Embryonic facial prominence (tissue), 1 donor: Measurements from ENCODE around the gene GRM4.

ENCODE experiments used
- DNase-seq: peaks from one replicate; pipeline ENCODE4 v3.0.0-alpha.2; 2016; ENCODE audit errors: extremely low spot score

The GRM4 gene

DNA sequence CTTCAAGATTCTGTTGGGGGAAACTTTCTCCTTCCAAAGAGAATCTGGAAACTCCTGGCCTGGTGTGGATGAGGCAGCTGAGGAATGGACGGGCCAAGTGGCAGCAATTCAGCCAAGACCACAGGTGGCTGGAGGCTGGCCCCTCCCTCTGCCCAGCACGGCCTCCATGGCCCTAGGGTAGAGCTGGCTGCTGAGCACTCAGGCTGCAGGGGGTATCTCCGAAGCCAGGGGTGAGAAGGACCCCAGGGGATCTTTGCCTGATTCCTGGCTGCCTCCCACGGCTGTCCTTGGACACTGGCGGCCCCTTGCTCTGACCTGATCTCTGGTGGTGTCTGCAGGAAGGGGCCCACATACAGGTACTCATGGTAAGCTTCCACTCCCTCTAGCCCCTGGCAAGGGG is 39.0 kb downstream of the GRM4 start:
- DNase-seq = no peak

DNA sequence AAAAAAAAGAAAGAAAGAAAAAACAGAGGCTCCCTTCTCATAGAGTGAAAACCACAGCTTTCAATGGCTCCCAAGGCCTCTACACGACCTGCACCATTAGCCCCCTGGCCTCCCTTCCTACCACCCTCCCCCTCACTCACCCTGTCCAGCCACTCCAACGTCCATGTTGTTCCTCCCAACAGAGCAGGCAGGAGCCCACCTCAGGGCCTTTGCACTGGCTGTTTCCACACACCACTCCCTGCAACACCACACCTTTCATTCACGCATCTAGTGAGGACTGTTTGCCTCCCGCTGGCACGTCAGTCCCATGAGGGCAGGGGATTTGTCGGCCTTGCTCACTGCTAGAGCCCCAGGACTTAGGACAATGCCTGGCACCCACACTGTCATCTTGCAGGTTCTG is 39.5 kb downstream of the GRM4 start:
- DNase-seq = no peak

DNA sequence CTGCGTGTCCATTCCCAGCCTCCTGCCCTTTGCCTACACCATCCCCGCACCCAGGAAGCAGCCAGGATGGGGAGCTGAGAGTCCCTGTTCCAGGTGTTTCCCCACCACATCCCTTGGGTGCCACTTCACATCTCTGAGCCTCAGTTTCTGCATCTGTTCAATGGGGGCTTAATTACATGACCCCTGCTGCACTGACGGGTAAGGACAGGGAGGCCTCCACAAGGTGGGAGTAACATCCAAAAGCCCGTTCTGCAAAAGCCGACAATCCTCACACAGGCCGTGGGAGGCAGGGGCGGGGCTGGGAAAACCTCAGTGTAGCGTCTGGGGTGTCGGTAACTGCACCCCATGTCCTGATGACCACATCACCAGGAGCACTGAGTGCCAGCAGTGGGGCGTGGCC is 41.3 kb downstream of the GRM4 start:
- no peak for DNase-seq

DNA sequence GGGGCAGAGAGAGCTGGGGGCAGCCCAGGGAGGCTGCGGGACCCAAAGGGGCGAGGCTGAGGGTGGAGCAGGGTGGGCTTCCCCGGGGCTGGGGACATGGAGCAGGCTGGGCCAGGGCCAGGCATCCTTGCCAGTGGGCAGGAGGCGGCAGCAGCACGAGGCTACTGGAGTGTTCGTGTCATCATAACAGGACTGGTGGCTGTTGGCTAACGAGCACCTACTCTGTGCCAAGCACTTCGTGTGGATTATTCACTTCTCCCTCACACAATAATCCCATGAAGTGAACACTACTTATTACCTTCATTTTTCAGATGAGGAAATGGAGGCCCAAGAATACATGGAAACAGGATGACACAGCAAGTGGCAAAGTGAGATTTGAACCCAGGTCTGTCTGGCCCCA is 41.7 kb downstream of the GRM4 start:
- no peak for DNase-seq

DNA sequence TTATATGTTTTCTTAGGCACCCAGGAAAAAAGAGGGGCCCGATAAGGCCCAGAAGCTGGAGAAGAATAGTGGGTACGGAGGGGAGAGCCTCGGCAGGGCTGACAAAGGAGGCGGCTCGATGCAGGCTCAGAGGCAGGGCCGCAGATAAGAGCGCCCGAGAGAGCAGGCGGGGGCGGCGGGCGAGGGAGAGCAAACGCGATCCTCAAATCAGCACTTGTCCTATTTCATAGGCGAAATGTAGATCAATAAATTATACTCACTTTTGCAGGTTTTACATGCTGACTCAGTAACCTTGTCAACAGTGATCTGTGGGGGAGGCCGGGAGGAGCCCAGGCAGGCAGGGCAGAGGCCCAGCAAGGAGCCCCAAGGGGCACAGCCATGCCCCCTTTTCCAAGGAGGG is 42.6 kb downstream of the GRM4 start:
- no peak for DNase-seq

DNA sequence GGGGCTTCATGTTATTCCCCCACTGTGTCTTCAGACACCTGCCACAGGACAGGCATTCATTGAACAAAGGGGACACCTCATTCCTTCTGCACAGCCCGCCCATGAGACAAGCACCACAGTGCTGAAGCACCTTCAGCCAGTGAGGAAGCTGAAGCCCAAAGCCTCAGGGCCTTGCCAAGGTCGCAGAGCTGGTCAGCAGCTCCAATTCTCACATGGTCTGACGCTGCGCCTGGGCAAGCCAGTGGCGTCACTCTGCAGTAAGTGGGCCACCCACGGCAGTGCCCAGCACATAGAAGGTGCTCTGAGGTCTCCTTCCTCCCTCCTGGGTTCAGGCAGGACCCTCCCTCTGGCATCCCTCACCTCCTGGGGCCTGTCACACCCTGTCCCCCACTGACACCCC is 43.2 kb downstream of the GRM4 start:
- DNase-seq = no peak

DNA sequence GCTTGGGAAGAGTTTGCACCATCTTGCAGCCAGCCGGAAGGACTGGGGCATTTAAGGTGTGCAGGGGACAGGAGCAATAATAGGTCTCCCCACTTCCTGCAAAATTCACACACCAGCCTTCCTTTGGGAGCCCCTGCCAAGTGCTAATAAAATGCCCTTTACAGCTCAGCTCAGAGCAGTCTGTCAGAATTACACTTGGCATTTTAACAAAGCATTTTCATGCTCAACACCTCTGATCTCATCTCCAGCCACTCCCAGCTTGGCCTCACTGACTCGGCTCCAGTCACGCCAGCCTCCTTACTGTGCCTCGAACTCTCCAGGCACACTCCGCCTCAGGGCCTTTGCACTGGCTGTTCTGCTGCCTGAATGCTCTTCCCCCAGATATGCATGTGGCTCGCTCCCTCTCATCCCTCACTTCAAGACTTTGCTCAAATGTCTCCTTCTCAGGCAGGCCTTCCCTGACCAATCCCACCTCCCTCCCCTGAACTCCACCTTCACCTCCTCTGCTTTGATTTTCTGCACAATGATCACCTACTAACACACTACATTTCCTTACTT is 43.7 kb downstream of the GRM4 start:
- DNase-seq = no peak

DNA sequence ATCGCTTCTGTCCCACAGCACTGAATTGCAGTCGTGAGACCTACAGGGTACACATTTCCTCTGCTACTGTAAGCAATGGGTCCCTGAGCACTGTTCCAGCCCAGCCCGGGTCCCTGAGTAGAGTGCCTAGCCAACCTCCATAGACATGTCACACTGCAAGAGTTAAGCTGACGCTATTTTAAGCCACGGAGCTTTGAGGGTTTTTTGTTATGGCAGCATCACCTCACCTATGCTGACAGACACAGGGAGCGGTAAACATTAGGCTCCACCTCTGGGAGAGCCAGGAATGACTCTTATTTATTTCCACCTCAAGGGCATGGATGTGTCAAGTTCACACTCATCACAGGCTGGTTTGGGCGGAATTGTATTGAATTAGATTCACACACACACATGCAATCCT is 45.1 kb downstream of the GRM4 start:
- DNase-seq = no peak

DNA sequence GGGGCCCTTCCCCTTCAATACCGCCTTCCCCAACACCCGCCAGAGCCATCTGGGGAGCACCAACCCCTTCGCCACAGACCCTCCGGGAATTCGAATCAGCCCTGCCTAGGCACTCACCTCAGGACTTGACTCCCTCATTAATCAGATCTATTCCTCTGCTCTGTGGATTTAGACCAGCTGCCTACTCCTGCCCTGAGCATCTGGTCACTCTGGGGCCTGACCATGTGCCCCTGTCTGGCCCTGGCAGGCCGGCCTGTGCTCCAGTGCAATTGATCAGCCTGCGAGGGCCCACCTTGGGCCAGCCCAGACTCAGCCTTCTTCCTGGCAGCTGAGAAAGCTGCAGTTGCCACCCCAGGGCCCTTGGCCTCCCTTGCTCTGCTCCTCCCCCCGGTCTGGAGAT is 46.0 kb downstream of the GRM4 start:
- DNase-seq = no peak

DNA sequence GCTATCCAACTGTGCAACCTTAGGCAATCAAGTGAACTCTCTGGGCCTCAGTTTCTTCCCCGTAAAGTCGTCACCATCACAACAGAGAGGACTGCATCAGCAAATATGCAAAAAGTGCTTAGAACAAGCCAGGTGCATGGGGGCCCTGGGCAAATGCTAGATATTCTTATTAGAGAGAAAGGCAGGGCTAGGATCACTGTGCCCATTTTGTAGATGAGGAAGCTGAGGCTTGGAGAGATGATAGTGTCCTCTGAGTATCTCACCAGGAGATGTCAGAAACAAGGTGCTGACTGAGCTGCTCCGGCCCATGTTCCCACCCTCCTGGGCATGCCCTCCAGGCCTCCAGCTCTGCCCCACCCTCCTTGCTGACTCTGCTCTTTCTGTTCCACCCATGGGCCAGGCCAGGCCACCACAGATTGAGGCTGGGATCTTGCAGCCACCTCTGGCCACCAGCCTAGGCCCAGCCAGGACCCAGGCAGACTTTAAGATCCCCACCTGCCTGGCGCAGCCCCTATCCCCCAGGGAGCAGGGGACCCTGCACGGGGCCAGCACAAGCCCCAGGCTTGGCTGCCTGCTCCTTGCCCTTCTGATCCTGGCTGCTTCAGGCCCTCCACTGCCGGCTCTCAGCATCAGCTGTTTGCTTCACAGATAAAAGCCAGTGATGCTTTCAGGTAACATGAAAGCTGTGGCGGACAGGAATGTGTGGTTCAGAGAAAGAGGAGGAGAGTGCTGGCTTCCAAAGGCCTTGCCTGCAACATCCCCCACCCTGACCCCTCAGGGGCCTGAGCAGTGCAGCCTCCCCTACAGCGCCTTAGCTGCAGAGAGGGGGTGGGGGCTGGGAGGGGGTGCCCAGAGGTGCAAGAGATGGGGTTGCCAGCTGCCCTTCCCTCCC is 47.6 kb downstream of the GRM4 start:
- DNase-seq = no peak

DNA sequence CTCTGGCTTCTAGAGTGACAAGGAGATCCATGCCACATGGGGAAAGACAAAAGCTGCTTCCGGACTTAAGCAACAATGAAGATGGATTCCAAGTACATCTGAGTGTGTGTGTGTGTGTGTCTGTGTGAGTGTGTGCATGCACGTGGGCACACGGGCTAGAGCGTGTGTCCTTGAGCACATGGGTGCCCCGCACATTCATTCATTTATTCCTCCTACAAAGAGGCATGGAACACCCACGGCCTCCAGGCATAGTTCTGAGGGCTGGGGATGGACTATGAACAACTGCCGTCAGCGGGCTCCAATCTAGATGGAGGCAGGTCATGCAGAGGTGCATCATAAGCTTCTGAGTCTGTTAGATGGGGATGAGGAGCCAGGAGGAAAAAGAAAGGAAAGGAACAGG is 49.1 kb downstream of the GRM4 start:
- DNase-seq = no peak

DNA sequence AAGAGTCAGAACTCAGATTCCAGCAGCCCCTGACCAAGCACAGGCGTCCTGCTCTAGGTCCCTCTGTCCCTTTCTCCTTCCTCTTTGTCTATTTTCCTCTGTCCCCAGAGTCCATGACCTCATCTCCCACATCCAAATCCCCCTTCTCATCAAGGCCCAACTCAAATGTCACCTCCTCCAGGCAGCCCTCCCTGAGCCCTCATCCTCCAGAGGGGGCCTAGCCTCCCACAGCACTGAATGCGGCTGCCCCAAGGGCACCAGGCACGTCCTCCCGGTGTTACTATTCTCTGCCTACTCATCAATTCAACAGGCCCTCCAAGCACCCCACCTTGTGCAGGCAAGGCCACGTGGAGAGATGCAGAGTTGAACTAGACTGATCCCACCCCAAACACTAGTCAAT is 49.7 kb downstream of the GRM4 start:
- DNase-seq = no peak

DNA sequence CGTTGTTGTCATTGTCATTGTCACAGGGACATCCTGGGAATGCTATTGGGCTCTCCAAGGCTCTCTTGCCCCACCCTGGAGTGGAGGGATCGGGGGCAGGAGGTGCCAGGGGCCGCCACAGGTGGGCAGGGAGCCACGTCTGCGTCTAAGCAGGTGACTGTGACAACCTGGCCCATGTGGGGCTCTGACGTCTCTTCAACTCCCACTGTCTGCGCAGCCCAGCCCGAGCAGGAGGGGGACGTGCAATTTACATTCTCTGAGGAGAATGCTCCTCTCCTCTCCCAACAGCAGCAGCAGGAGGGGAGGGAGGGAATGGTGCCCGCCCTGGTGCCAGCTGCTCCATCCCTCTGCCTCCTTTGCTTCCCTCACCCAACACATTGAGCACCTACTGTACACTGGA is 50.1 kb downstream of the GRM4 start:
- no peak for DNase-seq

DNA sequence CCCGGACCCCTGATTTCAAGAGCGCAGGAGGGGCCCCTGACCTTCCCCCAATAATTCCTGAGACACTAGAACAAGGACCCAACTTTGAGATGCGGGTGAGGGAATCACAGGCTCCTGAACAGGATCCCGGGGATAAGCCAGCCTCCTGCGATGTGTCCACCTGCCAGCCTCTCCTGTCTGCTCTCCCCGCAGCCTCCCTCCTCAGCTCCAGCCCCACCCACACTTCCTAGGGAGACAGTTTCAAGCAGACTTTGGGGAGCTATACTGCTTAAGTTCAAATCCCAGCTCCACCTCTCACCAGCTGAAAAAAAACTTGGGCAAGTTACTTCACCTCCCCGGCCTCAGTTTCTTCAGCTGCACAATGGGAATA is 50.8 kb downstream of the GRM4 start:
- DNase-seq = no peak

DNA sequence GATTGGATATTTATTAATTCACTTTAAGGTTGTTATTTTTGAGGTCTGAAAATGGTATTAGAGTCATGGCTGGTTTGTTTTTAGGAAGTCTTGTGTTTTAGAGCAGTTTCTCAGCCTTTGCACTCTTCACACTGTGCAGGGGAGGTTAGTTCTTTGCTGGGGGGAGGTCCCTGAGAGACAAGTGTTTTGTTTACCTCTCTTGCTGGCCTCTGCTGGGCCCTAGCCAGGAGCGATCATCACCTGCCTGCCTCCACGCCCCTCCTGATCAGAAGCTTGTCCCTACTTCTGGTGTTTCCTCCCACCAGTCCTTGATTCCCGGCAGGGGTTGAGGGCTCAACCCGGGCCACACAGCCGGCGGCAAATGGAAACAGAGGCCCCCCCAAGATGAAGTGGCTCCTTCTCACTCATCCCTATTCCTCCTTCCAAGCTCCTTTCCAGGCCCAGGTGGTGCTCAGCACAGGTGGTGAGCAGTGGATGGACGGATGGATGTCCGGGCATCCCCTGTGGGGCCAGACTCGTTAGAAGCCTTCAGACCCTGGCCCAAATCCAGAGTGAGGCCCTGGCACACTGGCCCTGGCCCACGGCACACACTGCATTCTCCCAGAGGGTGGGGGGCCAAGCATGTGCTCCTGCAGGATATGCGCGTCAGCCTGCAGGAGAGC is 51.3 kb downstream of the GRM4 start:
- DNase-seq = no peak

DNA sequence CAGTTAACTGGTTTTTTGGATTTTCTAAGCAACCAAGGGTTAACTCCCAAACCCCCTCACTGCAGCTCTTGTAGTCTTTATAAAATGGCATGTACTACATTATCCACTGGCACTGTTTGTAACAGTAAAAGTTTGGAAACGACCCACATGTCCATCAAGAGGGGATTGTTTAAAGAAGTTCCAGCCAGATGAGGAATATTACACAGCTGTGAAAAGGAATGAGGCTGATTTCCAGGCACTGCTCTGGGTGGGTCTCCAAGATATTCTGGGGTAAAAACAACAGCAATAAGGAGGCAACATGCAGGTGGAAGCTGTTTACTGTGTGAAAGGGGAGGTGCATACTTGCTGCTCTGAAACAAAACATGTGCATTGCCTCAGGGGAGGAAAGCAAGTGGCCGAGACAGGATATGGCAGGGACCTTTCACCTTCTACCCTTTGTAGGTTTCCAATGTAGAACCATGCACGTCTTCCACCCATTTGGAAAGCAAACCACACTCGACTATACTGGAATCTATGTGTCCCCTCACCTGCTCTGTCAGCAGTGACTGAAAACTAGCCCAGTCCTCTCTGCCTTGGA is 51.9 kb downstream of the GRM4 start:
- no peak for DNase-seq

DNA sequence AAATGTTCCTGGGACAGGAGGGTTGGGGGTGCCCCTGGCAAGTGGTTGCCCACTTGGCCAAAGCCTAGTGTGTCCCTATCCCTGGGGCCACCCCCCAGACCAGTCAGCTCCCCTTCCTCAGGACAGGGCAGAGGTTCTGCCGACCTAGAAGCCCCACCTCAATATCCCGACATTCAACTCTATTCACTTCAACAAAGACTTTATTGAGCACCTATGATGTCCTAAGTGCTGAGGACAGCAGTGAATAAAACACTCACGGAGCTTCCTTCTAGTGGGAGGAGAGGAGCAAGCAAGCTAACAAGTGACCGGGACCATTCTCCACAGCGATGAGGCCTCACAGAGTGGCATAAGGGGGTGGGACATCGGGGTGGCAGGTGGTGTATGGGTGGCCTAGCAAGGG is 52.7 kb downstream of the GRM4 start:
- DNase-seq = no peak

DNA sequence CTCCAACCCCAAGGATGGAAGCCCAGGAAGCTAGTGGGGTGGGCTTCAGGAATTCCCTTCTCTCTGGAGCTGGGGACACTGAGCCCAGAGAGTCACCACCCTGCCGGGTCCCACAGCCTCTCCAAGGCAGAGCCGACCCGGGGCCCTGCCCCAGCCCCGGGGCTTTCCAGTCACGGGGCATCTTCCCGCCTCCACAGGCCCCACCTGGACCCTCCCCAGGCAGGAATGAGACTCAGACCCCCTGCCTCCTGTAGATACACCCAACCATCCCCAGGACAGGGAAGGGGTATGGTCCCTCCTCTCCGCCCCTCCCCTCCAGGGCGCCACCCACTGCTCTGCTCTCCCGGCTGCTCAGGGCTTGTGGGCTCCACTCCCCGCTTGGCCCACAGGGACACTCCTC is 53.3 kb downstream of the GRM4 start:
- DNase-seq = no peak

DNA sequence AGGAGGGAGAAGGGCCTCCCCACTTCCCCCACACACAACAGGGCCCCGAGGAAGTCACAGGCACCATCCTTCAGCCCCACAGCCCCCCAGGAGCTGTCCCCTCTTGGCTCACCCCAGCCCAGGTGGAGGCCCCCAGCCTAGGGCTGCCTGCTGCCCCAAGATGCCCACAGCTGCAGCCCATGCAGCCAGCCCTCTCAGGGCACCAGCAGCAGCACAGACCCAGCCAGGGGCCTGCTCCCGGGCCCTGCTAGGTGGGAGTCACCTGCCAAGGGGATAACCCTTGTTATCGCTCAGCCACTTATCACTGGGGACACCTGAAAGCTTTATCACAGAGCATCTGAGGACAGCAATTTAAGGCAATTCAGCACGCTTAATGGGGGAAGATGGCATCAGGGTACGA is 55.0 kb downstream of the GRM4 start:
- no peak for DNase-seq

DNA sequence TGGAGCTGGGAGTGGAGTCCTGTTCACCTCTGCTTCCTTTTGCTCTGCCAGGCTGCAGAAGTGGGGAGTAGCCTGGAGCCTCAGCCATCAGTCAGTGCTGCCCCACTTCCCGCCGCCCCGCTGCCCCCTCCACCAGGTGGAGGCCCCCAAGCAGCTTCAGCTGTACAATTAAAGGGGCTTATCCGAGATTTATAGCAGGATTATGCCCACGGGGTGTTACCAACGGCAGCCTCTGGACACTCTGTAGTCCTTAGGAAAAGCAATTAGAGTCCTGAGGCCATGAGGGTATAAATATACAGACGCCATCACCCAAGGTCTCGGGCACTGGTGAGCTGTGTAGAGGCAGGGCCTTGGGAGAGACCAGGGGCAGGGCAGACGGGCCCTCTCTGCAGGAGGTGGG is 55.4 kb downstream of the GRM4 start:
- DNase-seq = no peak

DNA sequence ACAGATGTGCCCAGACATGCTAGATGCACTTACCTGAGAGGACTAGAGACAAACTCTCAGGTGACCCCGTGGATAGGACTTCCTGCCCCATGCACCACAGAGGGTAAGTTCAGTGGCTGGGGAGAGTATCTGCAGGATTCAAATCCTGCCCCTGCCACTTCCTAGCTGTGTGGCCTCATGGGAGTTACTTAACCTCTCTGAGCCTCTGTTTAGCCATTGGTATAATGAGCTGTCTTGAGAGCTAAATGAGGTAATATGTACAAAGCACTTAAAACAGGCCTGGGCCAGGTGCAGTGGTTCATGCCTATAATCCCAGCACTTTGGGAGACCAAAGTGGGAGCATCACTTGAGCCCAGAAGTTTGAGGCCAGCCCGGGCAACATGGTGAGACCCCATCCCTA is 59.3 kb downstream of the GRM4 start:
- DNase-seq = no peak

DNA sequence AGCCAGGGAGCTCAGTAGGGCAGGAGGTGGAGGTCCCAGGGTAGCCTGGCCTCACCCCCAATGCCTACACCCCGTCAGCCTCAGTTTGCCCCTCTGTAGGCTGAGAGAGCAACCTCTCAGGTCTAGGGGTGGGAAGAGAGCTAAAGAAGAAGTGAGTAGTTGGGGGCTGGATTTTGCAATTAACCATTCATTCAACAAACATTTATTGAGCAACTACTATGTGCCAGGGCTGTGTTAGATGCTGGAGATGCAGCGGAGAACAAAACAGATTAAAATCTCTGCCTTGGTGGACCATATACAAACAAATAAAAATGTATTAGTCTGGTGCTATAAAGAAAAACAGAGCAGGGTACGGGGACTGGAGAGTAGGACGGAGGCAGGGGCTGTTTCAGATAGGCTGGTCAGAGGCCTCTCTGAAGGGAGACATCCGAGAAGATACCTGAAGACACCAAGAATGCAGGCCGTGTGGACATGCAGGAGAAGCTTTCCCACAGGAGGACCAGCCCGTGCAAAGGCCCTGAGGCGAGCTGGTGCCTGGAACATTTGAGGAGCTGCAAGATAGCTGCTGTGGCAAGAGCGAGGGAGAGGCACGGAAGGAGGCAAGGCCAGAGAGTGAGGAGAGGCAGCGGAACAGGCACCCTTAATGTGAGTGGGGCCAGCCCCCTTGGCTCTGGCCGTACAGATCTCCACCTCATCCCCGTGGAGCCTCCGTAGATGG is 60.3 kb downstream of the GRM4 start:
- no peak for DNase-seq
